GM12878 (cell line): ENCODE measurements around the gene PHLDB1. TPM values are rescaled to one million over a fixed set of nuclear protein-coding genes. Genes with fewer than 3 reads are reported as not detected.

Experiments
- ATAC-seq: fragments of 200-7000 bp; cut with Tn5 transposase; 3 replicates; pipeline ENCODE4 v1.9.1; 2020; ENCODE audit warnings: mild to moderate bottlenecking, moderate library complexity
- BruUV-seq: library from RNA; stranded (reverse); fragments of 400-500 nt; replicated peaks from 2 replicates; lab custom pipeline; 2021; lab: Mats Ljungman, UMichigan
- CTCF ChIA-PET: fragments of 300-600 bp; sonication (Branson Sonifier 250); formaldehyde crosslinking; extraction: SDS; loops from one replicate; lab custom pipeline; 2021; ENCODE audit warnings: inconsistent platforms; lab: Yijun Ruan, JAX
- POLR2A ChIA-PET: fragments of 350-600 bp; formaldehyde crosslinking; extraction: SDS; loops from one replicate; lab custom pipeline; 2021; ENCODE audit warnings: inconsistent platforms; lab: Charles Lee
- RAD21 ChIA-PET: fragments of 300-600 bp; sonication (Branson Sonifier 250); formaldehyde crosslinking; loops from one replicate; lab custom pipeline; 2023; ENCODE audit warnings: antibody characterized with exemption; ENCODE audit not compliant: unreplicated experiment; lab: Charles Lee
- SMC1A ChIA-PET: fragments of 300-600 bp; sonication (Branson Sonifier 250); formaldehyde crosslinking; loops from one replicate; lab custom pipeline; 2023; ENCODE audit not compliant: unreplicated experiment, uncharacterized antibody; lab: Charles Lee
- DNase-seq: peaks from one replicate; pipeline ENCODE4 v3.0.0-alpha.2; 2011; ENCODE audit warnings: low read depth, low spot score
- FAIRE-seq: peaks from 3 replicates; lab custom pipeline; 2011; peaks lifted over from hg19 to GRCh38; lab: Jason Lieb, UNC
- H2AFZ ChIP-seq: 2 replicates; pipeline ENCODE4 v1.6.0; 2011; ENCODE audit warnings: low read depth, low read length, control low read depth; ENCODE audit not compliant: control insufficient read depth
- H3K27ac ChIP-seq: 2 replicates; pipeline ENCODE4 v1.5.1; 2011; ENCODE audit warnings: control low read depth; ENCODE audit not compliant: control insufficient read depth, insufficient read depth
- H3K27me3 ChIP-seq, 2 experiments: replicated peaks in 1 of 2; 2 replicates each; pipeline versions ENCODE4 v1.6.0 to v1.6.1; 2011; ENCODE audit warnings: low read length in 1 of 2; ENCODE audit not compliant: control insufficient read depth in 2 of 2, insufficient read depth in 2 of 2
- H3K36me3 ChIP-seq, 2 experiments: 2 replicates each; pipeline ENCODE4 v1.5.1; 2011; ENCODE audit warnings: low read length in 1 of 2; ENCODE audit not compliant: control insufficient read depth in 2 of 2, insufficient read depth in 2 of 2
- H3K4me1 ChIP-seq: 2 replicates; pipeline ENCODE4 v1.6.1; 2011; ENCODE audit warnings: mild to moderate bottlenecking, low read length, moderate library complexity, mixed read lengths; ENCODE audit not compliant: control insufficient read depth, insufficient read depth
- H3K4me2 ChIP-seq: 2 replicates; pipeline ENCODE4 v1.6.0; 2011; ENCODE audit warnings: control low read depth; ENCODE audit not compliant: control insufficient read depth, insufficient read depth
- H3K4me3 ChIP-seq: fragments of 200-600 bp; sonication (generic); 2 replicates; pipeline ENCODE4 v1.5.1; 2016
- H3K79me2 ChIP-seq: 2 replicates; pipeline ENCODE4 v1.6.0; 2011; ENCODE audit warnings: low read length; ENCODE audit not compliant: control insufficient read depth, insufficient read depth
- H3K9ac ChIP-seq: 2 replicates; pipeline ENCODE4 v1.8.0; 2011; ENCODE audit warnings: low read length, control low read depth, mixed read lengths; ENCODE audit not compliant: control insufficient read depth, insufficient read depth
- H3K9me3 ChIP-seq: replicated peaks from 3 replicates; pipeline ENCODE4 v1.5.1; 2011; ENCODE audit warnings: mild to moderate bottlenecking, low read length; ENCODE audit not compliant: control insufficient read depth, insufficient read depth
- H4K20me1 ChIP-seq: 2 replicates; pipeline ENCODE4 v1.6.0; 2011; ENCODE audit not compliant: control insufficient read depth, insufficient read depth
- CHD1 ChIP-seq: IDR thresholded peaks from 2 replicates; pipeline ENCODE4 v1.6.1; 2012; ENCODE audit warnings: low read depth, low read length, improper control_type of control experiment
- CHD2 ChIP-seq: IDR thresholded peaks from 2 replicates; pipeline ENCODE4 v1.6.1; 2011; ENCODE audit warnings: low read depth, low read length, improper control_type of control experiment, borderline replicate concordance
- CREB1 ChIP-seq: IDR thresholded peaks from 2 replicates; pipeline ENCODE4 v1.6.1; 2012; ENCODE audit warnings: low read depth, mild to moderate bottlenecking, inconsistent platforms
- HCFC1 ChIP-seq: fragments of 150-350 bp; IDR thresholded peaks from 2 replicates; pipeline ENCODE4 v1.6.1; 2014; ENCODE audit warnings: low read length
- NBN ChIP-seq: fragments of 450-650 bp; IDR thresholded peaks from 2 replicates; pipeline ENCODE4 v1.6.1; 2016
- NFYA ChIP-seq: IDR thresholded peaks from 2 replicates; pipeline ENCODE4 v1.6.1; 2011; ENCODE audit warnings: low read depth, mild to moderate bottlenecking, low read length, improper control_type of control experiment, borderline replicate concordance
- NFYB ChIP-seq: IDR thresholded peaks from 2 replicates; pipeline ENCODE4 v1.6.1; 2011; ENCODE audit warnings: low read depth, mild to moderate bottlenecking, low read length, improper control_type of control experiment, moderate library complexity; ENCODE audit not compliant: insufficient read depth
- PAX5 ChIP-seq: IDR thresholded peaks from 2 replicates; pipeline ENCODE4 v1.6.1; 2011; ENCODE audit warnings: low read depth, low read length, borderline replicate concordance
- TAF1 ChIP-seq: IDR thresholded peaks from 2 replicates; pipeline ENCODE4 v1.6.1; 2011; ENCODE audit warnings: mild to moderate bottlenecking, low read depth, low read length, borderline replicate concordance
- ZNF207 ChIP-seq: fragments of 450-650 bp; IDR thresholded peaks from 2 replicates; pipeline ENCODE4 v1.6.1; 2014; ENCODE audit warnings: antibody characterized with exemption, mild to moderate bottlenecking, borderline replicate concordance
- ZNF217 ChIP-seq: fragments of 450-650 bp; IDR thresholded peaks from 2 replicates; pipeline ENCODE4 v1.6.1; 2017; ENCODE audit warnings: antibody characterized with exemption, mild to moderate bottlenecking
- WGBS: methylation state at CpG from one replicate; pipeline ENCODE4 v1.1.6; 2016; ENCODE audit warnings: low lambda C conversion rate; ENCODE audit not compliant: insufficient replicate concordance, insufficient coverage; ENCODE audit errors: missing lambda C conversion rate; 5-methylcytosine and 5-hydroxymethylcytosine counted together
- in situ Hi-C: fragments of 300-500 bp; cut with MboI; formaldehyde crosslinking; loops from 9 replicates; pipeline ENCODE4 v1.14.3; 2018; ENCODE audit warnings: mixed read lengths
- intact Hi-C: fragments of 100-400 bp; cut with micrococcal nuclease; formaldehyde crosslinking; loops from one replicate; pipeline ENCODE4 v1.14.2; 2022; ENCODE audit not compliant: unreplicated experiment
- polyA plus RNA-seq, 11 experiments: library from polyadenylated mRNA; depleted of rRNA in 4 of 11; unstranded in 6 of 11; stranded (reverse) in 5 of 11; fragments of >200 nt; fragmentation: Nextera tagmentation in 4 of 11; fragmentation: Illumina TruSeq in 1 of 11; extraction: Ambion mirVana in 4 of 11; extraction: Trizol in 1 of 11; gene quantifications; 1 replicate in 1 of 11; 2 replicates in 10 of 11; pipeline versions ENCODE4 v1.2.1 to v1.2.3, GENCODE V29; 2011 to 2016; ENCODE audit warnings: inconsistent platforms in 2 of 11, missing spikeins in 2 of 11, low read depth in 1 of 11
- total RNA-seq, 4 experiments: library from RNA; depleted of rRNA in 3 of 4; stranded (reverse); fragments of >200 nt in 3 of 4; fragmentation: Illumina TruSeq in 1 of 4; extraction: Trizol in 1 of 4; gene quantifications; 2 replicates each; pipeline versions ENCODE4 v1.2.1 to v1.2.3, GENCODE V29; 2013 to 2021
- TF ChIP-seq, protein P1 (sequence below): fragments of 450-650 bp; IDR thresholded peaks from 2 replicates; pipeline ENCODE4 v1.6.1; 2017; ENCODE audit warnings: low read depth, mild to moderate bottlenecking, moderate library complexity
- TF ChIP-seq, protein P2 (sequence below): IDR thresholded peaks from 2 replicates; pipeline ENCODE4 v1.6.1; 2011; ENCODE audit warnings: low read depth, low read length, improper control_type of control experiment, borderline replicate concordance
- TF ChIP-seq, protein P3 (sequence below): IDR thresholded peaks from 2 replicates; pipeline ENCODE4 v1.6.1; 2012; ENCODE audit warnings: improper control_type of control experiment, low read depth, low read length; ENCODE audit not compliant: insufficient replicate concordance

The PHLDB1 gene
- total and polyA plus RNA-seq, 10 of the 15 experiments (the other 5 are each of a cell fraction or from before 2014, with no cell fraction given) = 0.03 to 0.26 (median 0.18) TPM; not detected in 4

DNA sequence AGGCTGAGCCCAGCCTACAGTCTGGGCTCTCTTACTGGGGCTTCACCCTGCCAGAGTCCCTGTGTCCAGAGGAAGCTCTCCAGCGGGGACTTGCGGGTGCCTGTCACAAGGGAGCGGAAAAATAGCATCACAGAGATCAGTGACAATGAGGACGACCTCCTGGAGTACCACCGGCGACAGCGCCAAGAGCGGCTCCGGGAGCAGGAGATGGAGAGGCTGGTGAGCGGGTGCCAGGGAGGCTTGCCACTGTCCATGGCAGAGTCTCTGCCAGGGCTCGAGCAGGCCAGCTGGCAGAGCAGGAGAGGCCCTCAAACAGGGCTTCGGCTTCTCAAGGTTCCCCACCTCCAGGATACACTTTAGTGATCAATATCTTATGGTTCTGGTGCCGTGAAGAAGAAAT lies 21.0 kb downstream of the PHLDB1 start (continued):
- TF ChIP-seq, protein P1, sequence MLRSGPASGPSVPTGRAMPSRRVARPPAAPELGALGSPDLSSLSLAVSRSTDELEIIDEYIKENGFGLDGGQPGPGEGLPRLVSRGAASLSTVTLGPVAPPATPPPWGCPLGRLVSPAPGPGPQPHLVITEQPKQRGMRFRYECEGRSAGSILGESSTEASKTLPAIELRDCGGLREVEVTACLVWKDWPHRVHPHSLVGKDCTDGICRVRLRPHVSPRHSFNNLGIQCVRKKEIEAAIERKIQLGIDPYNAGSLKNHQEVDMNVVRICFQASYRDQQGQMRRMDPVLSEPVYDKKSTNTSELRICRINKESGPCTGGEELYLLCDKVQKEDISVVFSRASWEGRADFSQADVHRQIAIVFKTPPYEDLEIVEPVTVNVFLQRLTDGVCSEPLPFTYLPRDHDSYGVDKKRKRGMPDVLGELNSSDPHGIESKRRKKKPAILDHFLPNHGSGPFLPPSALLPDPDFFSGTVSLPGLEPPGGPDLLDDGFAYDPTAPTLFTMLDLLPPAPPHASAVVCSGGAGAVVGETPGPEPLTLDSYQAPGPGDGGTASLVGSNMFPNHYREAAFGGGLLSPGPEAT = no peak
- no peak for TF ChIP-seq HCFC1
- TF ChIP-seq CHD1 = no peak
- TF ChIP-seq CREB1 = no peak
- TF ChIP-seq NBN = no peak
- no peak for TF ChIP-seq NFYB
- no peak for TF ChIP-seq CHD2
- TF ChIP-seq, all 136 proteins: peak for 0

DNA sequence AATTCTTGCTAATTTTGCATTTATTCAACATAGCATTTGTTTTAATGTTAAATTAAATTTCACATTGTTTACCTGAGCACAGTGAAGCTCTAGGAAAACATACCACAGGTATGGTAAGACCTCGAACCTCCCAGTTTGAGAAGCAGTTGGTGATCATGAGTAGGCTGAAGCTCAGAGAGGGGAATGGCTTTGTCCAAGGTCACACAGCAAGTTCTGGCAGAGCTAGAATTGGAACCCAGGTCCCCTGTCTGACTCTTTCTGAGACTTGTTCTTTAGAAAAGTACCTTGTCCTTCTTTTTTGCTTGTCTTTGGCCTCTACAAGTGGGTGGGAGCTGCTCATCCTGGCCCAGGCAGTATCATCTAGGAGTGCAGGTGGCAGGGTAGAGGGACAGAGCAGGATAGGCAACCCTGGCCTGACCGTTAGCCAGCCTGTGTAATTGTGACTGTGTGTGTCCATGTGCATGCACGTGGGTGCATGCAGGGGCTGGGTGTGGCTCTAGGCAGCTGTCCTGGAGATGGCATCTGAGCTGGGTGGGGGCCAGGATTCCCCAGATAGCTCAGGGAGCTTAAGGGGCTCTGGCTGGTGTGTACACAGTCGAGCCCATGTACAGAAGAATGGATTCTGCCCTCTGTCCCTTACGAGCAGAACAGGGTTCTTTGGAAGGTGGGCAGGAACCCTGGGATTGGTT lies 21.6 kb downstream of the PHLDB1 start:
- no peak for ATAC-seq
- Histone ChIP-seq H3K9me3 (no peaks in the 10 kb centered on the region), H3K27ac (no peak overlapping the region), H3K4me1 (no peaks in the 10 kb centered on the region), H3K4me2 (no peak overlapping the region), H3K9ac (no peak overlapping the region), H3K27me3 (peaks cover 0 to 8% of the 10 kb centered on the region in 2 experiments; a peak in 2 of 4 replicates), H3K36me3 (no peaks in the 10 kb centered on the region), H3K79me2 (no peaks in the 10 kb centered on the region), H2AFZ (no peak overlapping the region), H4K20me1 (no peaks in the 10 kb centered on the region), H3K4me3 (no peak overlapping the region)
- intact Hi-C loops (no loop called here), in situ Hi-C loops (no loop called here)
- no peak for FAIRE-seq
- 5% methylated on average over 5 of the region's 5 CpGs for WGBS
- POLR2A ChIA-PET = no interaction called here
- SMC1A ChIA-PET = no interaction called here
- no peak for DNase-seq
- CTCF ChIA-PET = interaction anchor here (1.3 kb wide), 1 partner anchor 20 kb away, joined by 3 read pairs; no protein-coding TSS in a partner anchor
- BruUV-seq = no TSS peak
- RAD21 ChIA-PET = no interaction called here
- TF ChIP-seq, protein P2, sequence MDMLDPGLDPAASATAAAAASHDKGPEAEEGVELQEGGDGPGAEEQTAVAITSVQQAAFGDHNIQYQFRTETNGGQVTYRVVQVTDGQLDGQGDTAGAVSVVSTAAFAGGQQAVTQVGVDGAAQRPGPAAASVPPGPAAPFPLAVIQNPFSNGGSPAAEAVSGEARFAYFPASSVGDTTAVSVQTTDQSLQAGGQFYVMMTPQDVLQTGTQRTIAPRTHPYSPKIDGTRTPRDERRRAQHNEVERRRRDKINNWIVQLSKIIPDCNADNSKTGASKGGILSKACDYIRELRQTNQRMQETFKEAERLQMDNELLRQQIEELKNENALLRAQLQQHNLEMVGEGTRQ = no peak
- no peak for TF ChIP-seq NFYA
- TF ChIP-seq TAF1 = no peak
- TF ChIP-seq, protein P3, sequence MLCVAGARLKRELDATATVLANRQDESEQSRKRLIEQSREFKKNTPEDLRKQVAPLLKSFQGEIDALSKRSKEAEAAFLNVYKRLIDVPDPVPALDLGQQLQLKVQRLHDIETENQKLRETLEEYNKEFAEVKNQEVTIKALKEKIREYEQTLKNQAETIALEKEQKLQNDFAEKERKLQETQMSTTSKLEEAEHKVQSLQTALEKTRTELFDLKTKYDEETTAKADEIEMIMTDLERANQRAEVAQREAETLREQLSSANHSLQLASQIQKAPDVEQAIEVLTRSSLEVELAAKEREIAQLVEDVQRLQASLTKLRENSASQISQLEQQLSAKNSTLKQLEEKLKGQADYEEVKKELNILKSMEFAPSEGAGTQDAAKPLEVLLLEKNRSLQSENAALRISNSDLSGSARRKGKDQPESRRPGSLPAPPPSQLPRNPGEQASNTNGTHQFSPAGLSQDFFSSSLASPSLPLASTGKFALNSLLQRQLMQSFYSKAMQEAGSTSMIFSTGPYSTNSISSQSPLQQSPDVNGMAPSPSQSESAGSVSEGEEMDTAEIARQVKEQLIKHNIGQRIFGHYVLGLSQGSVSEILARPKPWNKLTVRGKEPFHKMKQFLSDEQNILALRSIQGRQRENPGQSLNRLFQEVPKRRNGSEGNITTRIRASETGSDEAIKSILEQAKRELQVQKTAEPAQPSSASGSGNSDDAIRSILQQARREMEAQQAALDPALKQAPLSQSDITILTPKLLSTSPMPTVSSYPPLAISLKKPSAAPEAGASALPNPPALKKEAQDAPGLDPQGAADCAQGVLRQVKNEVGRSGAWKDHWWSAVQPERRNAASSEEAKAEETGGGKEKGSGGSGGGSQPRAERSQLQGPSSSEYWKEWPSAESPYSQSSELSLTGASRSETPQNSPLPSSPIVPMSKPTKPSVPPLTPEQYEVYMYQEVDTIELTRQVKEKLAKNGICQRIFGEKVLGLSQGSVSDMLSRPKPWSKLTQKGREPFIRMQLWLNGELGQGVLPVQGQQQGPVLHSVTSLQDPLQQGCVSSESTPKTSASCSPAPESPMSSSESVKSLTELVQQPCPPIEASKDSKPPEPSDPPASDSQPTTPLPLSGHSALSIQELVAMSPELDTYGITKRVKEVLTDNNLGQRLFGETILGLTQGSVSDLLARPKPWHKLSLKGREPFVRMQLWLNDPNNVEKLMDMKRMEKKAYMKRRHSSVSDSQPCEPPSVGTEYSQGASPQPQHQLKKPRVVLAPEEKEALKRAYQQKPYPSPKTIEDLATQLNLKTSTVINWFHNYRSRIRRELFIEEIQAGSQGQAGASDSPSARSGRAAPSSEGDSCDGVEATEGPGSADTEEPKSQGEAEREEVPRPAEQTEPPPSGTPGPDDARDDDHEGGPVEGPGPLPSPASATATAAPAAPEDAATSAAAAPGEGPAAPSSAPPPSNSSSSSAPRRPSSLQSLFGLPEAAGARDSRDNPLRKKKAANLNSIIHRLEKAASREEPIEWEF = no peak
- TF ChIP-seq PAX5 = no peak
- no peak for TF ChIP-seq ZNF207
- TF ChIP-seq ZNF217 = no peak
